Nephron (organoid): ENCODE results near the gene AP5Z1.

Experiments used
- H3K27ac Mint-ChIP-seq, 3 experiments: 2 replicates each; pipeline ENCODE4 v1.8.0; 2020; ENCODE audit warnings: mixed read lengths in 3 of 3, mild to moderate bottlenecking in 2 of 3, moderate library complexity in 1 of 3
- H3K27me3 Mint-ChIP-seq: 2 replicates; pipeline ENCODE4 v1.8.0; 2021; ENCODE audit warnings: low read depth, mild to moderate bottlenecking, moderate library complexity, mixed read lengths
- H3K36me3 Mint-ChIP-seq: 2 replicates; pipeline ENCODE4 v1.8.0; 2020; ENCODE audit warnings: low read depth, mixed read lengths
- H3K4me1 Mint-ChIP-seq: 2 replicates; pipeline ENCODE4 v1.8.0; 2020; ENCODE audit warnings: mixed read lengths
- H3K4me3 Mint-ChIP-seq, 3 experiments: 2 replicates each; pipeline ENCODE4 v1.8.0; 2020; ENCODE audit warnings: mild to moderate bottlenecking in 3 of 3, mixed read lengths in 3 of 3, moderate library complexity in 2 of 3
- H3K9me3 Mint-ChIP-seq: 2 replicates; pipeline ENCODE4 v1.8.0; 2020; ENCODE audit warnings: mixed read lengths
- CTCF ChIP-seq, 3 experiments: fragments of 200-600 bp; sonication (generic); IDR thresholded peaks; one replicate each; pipeline ENCODE4 v1.5.0; 2021; ENCODE audit warnings: antibody characterized with exemption in 3 of 3; ENCODE audit not compliant: unreplicated experiment in 3 of 3

Gene AP5Z1

GRCh38 chr7:4788627-4789189 is 13.3 kb downstream of the AP5Z1 start:
- Mint-ChIP-seq H3K4me3 (no peak overlapping the region), H3K27me3 (no peaks in the 10 kb centered on the region), H3K4me1 (no peaks in the 10 kb centered on the region), H3K9me3 (no peaks in the 10 kb centered on the region), H3K27ac (no peak overlapping the region), H3K36me3 (peaks cover 4% of the 10 kb centered on the region)
- TF ChIP-seq CTCF (IDR thresholded peaks at IDR 0.05; ENCODE audit: unreplicated experiment in 3 of 3): no peak

- no peak for TF ChIP-seq CTCF (IDR thresholded peaks at IDR 0.05; ENCODE audit: unreplicated experiment in 3 of 3)
Observed at GRCh38 chr7:4789194-4790077, 14.0 kb downstream of the AP5Z1 start.

GRCh38 chr7:4790078-4790465 is 14.6 kb downstream of the AP5Z1 start:
- TF ChIP-seq CTCF (IDR thresholded peaks at IDR 0.05; ENCODE audit: unreplicated experiment in 3 of 3): no peak
- Mint-ChIP-seq H3K27ac (no peak overlapping the region), H3K36me3 (peaks cover 13% of the 10 kb centered on the region), H3K4me1 (no peaks in the 10 kb centered on the region), H3K27me3 (no peaks in the 10 kb centered on the region), H3K9me3 (no peaks in the 10 kb centered on the region), H3K4me3 (no peak overlapping the region)

More at GRCh38 chr7:4789194-4790077, 14.0 kb downstream of the AP5Z1 start:
- H3K9me3 Mint-ChIP-seq: no peaks in the 10 kb centered on the region
- H3K27ac Mint-ChIP-seq: no peak overlapping the region
- H3K4me3 Mint-ChIP-seq: no peak overlapping the region
- peaks cover 10% of the 10 kb centered on the region for H3K36me3 Mint-ChIP-seq
- no peaks in the 10 kb centered on the region for H3K27me3 Mint-ChIP-seq
- H3K4me1 Mint-ChIP-seq: no peaks in the 10 kb centered on the region

- H3K27ac Mint-ChIP-seq: no peak overlapping the region
- peaks cover 13% of the 10 kb centered on the region for H3K36me3 Mint-ChIP-seq
- no peaks in the 10 kb centered on the region for H3K4me1 Mint-ChIP-seq
- no peak overlapping the region for H3K4me3 Mint-ChIP-seq
- no peak for TF ChIP-seq CTCF (IDR thresholded peaks at IDR 0.05; ENCODE audit: unreplicated experiment in 3 of 3)
- no peaks in the 10 kb centered on the region for H3K27me3 Mint-ChIP-seq
- H3K9me3 Mint-ChIP-seq: no peaks in the 10 kb centered on the region
Observed at GRCh38 chr7:4790516-4790991, 15.1 kb downstream of the AP5Z1 start.

GRCh38 chr7:4791101-4791737 is 15.8 kb downstream of the AP5Z1 start:
- no peak for TF ChIP-seq CTCF (IDR thresholded peaks at IDR 0.05; ENCODE audit: unreplicated experiment in 3 of 3)
- Mint-ChIP-seq H3K4me1 (no peaks in the 10 kb centered on the region), H3K27me3 (no peaks in the 10 kb centered on the region), H3K4me3 (peak overlapping the region in 1 of 3 experiments; percentile 6), H3K9me3 (no peaks in the 10 kb centered on the region), H3K27ac (no peak overlapping the region), H3K36me3 (peaks cover 13% of the 10 kb centered on the region)
